GM13976 (cell line): ENCODE results near the gene PACRGL.

Source experiments
- DNase-seq: peaks from one replicate; pipeline ENCODE4 v3.0.0; 2012; ENCODE audit warnings: low spot score
- CTCF ChIP-seq: IDR thresholded peaks from 2 replicates; pipeline ENCODE4 v1.5.1; 2012; ENCODE audit warnings: borderline replicate concordance, mild to moderate bottlenecking; ENCODE audit not compliant: insufficient read depth; ENCODE audit errors: extremely low read depth, missing control alignments, control extremely low read depth
- in situ Hi-C: fragments of 300-500 bp; cut with MboI; formaldehyde crosslinking; loops from one replicate; pipeline ENCODE4 v1.12.0; 2022; ENCODE audit warnings: low sequenced_read_pairs, mixed read lengths, inconsistent platforms; ENCODE audit not compliant: unreplicated experiment

Gene PACRGL

GRCh38 chr4:20682853-20683252 lies 17.4 kb upstream of the PACRGL start:
- in situ Hi-C loops: loop anchor here (10.0 to 25.0 kb wide), 2 partner anchors 258 to 1996 kb away; no protein-coding TSS in a partner anchor

GRCh38 chr4:20683766-20684165 lies 16.5 kb upstream of the PACRGL start:
- TF ChIP-seq CTCF: no peak
- in situ Hi-C loops: loop anchor here (10.0 to 25.0 kb wide), 2 partner anchors 259 to 1996 kb away; no protein-coding TSS in a partner anchor
- DNase-seq: no peak

More at GRCh38 chr4:20682853-20683252, 17.4 kb upstream of the PACRGL start:
- no peak for DNase-seq
- no peak for TF ChIP-seq CTCF

GRCh38 chr4:20684852-20685763 lies 15.2 kb upstream of the PACRGL start:
- DNase-seq: peak; percentile 27
- in situ Hi-C loops: loop anchor here (10.0 to 25.0 kb wide), 2 partner anchors 260 to 1998 kb away; no protein-coding TSS in a partner anchor
- TF ChIP-seq CTCF: peak; percentile 26

GRCh38 chr4:20687864-20688263 lies 12.4 kb upstream of the PACRGL start:
- in situ Hi-C loops: loop anchor here (10.0 to 25.0 kb wide), 2 partner anchors 263 to 2001 kb away; no protein-coding TSS in a partner anchor
- TF ChIP-seq CTCF: no peak
- no peak for DNase-seq

- DNase-seq: no peak
- no peak for TF ChIP-seq CTCF
- in situ Hi-C loops: loop anchor here (25.0 kb wide), 1 partner anchor 2010 kb away; no protein-coding TSS in a partner anchor
These were observed 3.4 kb upstream of the PACRGL start for GRCh38 chr4:20696815-20697214.

- TF ChIP-seq CTCF: no peak
- DNase-seq: no peak
- in situ Hi-C loops: loop anchor here (25.0 kb wide), 1 partner anchor 2011 kb away; no protein-coding TSS in a partner anchor
These were observed 1.9 kb upstream of the PACRGL start for GRCh38 chr4:20698382-20698781.
